Aorta (tissue), 5 donors: ENCODE data around the gene JARID2. TPM values are rescaled to one million over a fixed set of nuclear protein-coding genes. Genes with fewer than 3 reads are reported as not detected.

Experiments used
- ATAC-seq: fragments of 200-7000 bp; cut with Tn5 transposase; one replicate; pipeline ENCODE4 v1.9.1; 2022; ENCODE audit warnings: moderate library complexity; ENCODE audit not compliant: low FRiP score
- DNase-seq, 2 donors: peaks; one replicate each; pipeline ENCODE4 v3.0.0-alpha.2; 2020
- H3K27ac ChIP-seq, 2 donors: one replicate each; pipeline ENCODE4 v1.5.1; 2013; ENCODE audit warnings: low read length in 2 of 2, mild to moderate bottlenecking in 2 of 2, moderate library complexity in 2 of 2, control low read depth in 1 of 2, inconsistent platforms in 1 of 2, low read depth in 1 of 2
- H3K27me3 ChIP-seq, 2 donors: one replicate each; pipeline ENCODE4 v1.6.1; 2013; ENCODE audit warnings: control low read depth in 1 of 2, low read length in 1 of 2, mild to moderate bottlenecking in 1 of 2, moderate library complexity in 1 of 2; ENCODE audit not compliant: insufficient read depth in 2 of 2, control insufficient read depth in 1 of 2
- H3K36me3 ChIP-seq, 2 donors: one replicate each; pipeline ENCODE4 v1.6.1; 2013; ENCODE audit warnings: control low read depth in 1 of 2, low read length in 1 of 2, mild to moderate bottlenecking in 1 of 2; ENCODE audit not compliant: insufficient read depth in 2 of 2, control insufficient read depth in 1 of 2
- H3K4me1 ChIP-seq, 2 donors: one replicate each; pipeline ENCODE4 v1.6.1; 2013; ENCODE audit warnings: low read length in 2 of 2, control low read depth in 1 of 2, mild to moderate bottlenecking in 1 of 2, moderate library complexity in 1 of 2; ENCODE audit not compliant: insufficient read depth in 2 of 2, control insufficient read depth in 1 of 2
- H3K4me3 ChIP-seq, 2 donors: one replicate each; pipeline ENCODE4 v1.5.1; 2013; ENCODE audit warnings: low read length in 2 of 2, control low read depth in 1 of 2, mild to moderate bottlenecking in 1 of 2
- H3K9me3 ChIP-seq: one replicate; pipeline ENCODE4 v1.6.1; 2013; ENCODE audit warnings: mild to moderate bottlenecking, low read length; ENCODE audit not compliant: control insufficient read depth
- WGBS, 2 donors: extraction: QIAGEN DNeasy Blood & Tissue Kit; methylation state at CpG; one replicate each; pipeline ENCODE4 v1.1.7; 2013; 5-methylcytosine and 5-hydroxymethylcytosine counted together
- intact Hi-C, 2 donors: fragments of 100-400 bp; cut with DNase I; formaldehyde crosslinking; loops; one replicate each; pipeline versions ENCODE4 v1.14.2 to v1.15.0; 2022
- polyA plus RNA-seq, 2 donors: library from polyadenylated mRNA; stranded (reverse); fragments of 200-250 nt; gene quantifications; one replicate each; pipeline ENCODE4 v1.2.3, GENCODE V29; 2013
- total RNA-seq, 2 donors: library from RNA; stranded (reverse); fragmentation: NEBNext Ultra II Directional; extraction: Animal tissue kit (Norgen Biotek cat#: 25700); gene quantifications; one replicate each; pipeline ENCODE4 v1.2.1, GENCODE V29; 2021
- donor health status: healthy with polysubstance abuse.
- donor health status: Bipolar disorder and iron deficiency.
- donor health status: DM: no; HTN: no; CAD: no.
- donor health status: DM: no; HTN: no; CAD: no.
- donor health status: DM: yes; HTN: yes; CAD: no.

The JARID2 gene
- total and polyA plus RNA-seq, 4 donors = 0.88 to 13.0 (median 7.1) TPM

DNA sequence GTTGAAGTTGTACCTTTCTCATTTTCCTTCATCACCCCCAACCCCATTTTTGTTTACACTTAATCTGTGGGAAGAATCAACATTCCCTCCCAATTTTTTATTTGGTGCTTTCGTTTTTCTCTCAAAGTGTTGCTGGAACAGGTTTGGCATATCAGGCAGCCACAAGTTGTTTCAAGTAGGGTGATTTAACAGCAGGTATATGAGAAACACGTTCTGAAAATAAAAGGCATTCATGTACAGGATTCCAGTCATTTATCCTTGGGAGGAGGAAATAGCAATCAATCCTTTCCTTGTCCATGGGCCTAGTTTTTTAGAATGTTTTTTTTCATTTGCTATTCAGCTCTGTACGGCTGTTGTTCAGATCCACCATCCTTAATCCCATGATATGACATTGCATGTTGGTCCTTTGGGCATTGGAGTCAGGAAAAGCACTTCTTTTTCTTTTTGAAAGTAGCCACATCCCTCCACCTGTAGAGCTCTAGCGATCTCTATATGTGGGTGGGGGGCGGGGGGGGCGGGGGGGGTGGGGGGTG is 120.2 kb downstream of the JARID2 start:
- H3K27me3 ChIP-seq = no peaks in the 10 kb centered on the region
- ATAC-seq (no peak), DNase-seq (no peak)
- H3K4me3 ChIP-seq = no peak overlapping the region
- no peaks in the 10 kb centered on the region for H3K9me3 ChIP-seq
- H3K36me3 ChIP-seq = no peaks in the 10 kb centered on the region
- intact Hi-C loops = no loop called here
- H3K27ac ChIP-seq = no peak overlapping the region
- no peaks in the 10 kb centered on the region for H3K4me1 ChIP-seq
- 53 to 57% methylated on average over 6 of the region's 6 CpGs for WGBS, 2 donors

DNA sequence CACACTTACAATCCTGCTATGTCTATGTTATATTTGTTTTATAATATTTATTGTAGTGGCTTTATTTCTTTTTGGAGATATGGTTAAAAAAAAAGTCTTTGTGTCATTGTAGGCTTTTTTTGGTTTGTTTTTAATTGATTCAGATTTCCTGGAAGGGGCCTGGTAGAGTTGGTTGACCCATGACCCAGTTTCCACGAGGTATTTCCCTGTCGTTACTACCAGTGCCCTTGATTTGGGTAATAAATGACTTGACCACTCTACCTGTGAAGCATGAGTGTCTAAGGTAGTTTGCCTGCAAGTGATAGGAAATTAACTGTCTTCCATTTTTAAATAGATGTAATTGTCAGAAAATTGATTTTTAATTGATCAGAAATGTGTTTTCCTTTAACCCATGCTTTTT is 121.0 kb downstream of the JARID2 start:
- Histone ChIP-seq H3K4me3 (no peak overlapping the region), H3K27ac (no peak overlapping the region), H3K27me3 (no peaks in the 10 kb centered on the region), H3K4me1 (no peaks in the 10 kb centered on the region), H3K9me3 (no peaks in the 10 kb centered on the region), H3K36me3 (no peaks in the 10 kb centered on the region)
- DNase-seq (no peak), ATAC-seq (no peak)
- 91 to 92% methylated on average over 2 of the region's 2 CpGs for WGBS, 2 donors
- intact Hi-C loops = no loop called here

GRCh38 chr6:15368186-15368585 is 122.3 kb downstream of the JARID2 start:
- no peaks in the 10 kb centered on the region for H3K4me1 ChIP-seq
- ATAC-seq = no peak
- intact Hi-C loops = no loop called here

GRCh38 chr6:15368873-15369272 is 123.0 kb downstream of the JARID2 start:
- ATAC-seq (no peak), DNase-seq (no peak)
- Histone ChIP-seq H3K9me3 (no peaks in the 10 kb centered on the region), H3K4me3 (no peak overlapping the region), H3K27ac (no peak overlapping the region), H3K4me1 (no peaks in the 10 kb centered on the region), H3K27me3 (no peaks in the 10 kb centered on the region), H3K36me3 (no peaks in the 10 kb centered on the region)
- intact Hi-C loops = no loop called here
- 92 to 93% methylated on average over 5 of the region's 5 CpGs for WGBS, 2 donors

More at GRCh38 chr6:15368186-15368585, 122.3 kb downstream of the JARID2 start:
- no peaks in the 10 kb centered on the region for H3K36me3 ChIP-seq
- no peaks in the 10 kb centered on the region for H3K9me3 ChIP-seq
- H3K4me3 ChIP-seq = no peak overlapping the region
- no peak for DNase-seq
- no peak overlapping the region for H3K27ac ChIP-seq
- no peaks in the 10 kb centered on the region for H3K27me3 ChIP-seq

DNA sequence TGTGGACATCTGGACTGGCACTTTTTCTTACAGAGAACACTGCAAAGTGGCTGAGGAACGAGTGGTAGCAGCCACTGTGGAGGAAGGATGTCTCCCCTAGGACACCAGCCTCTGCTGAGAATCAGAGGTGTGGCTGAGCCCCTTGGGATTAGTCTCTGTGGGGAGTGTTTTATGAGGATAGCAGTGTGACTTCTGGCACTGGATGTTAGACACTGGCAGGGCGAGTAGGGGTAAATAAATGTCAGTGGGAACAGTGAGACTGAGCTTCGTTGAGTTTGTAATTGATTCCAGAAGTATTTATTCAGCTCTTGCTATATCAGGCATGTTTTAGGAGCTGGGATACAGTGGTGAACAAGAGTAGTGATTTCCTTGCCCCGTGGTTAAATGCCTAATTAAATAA is 124.0 kb downstream of the JARID2 start:
- intact Hi-C loops = no loop called here
- H3K27me3 ChIP-seq = no peaks in the 10 kb centered on the region
- H3K9me3 ChIP-seq = no peaks in the 10 kb centered on the region
- ATAC-seq (no peak), DNase-seq (no peak)
- WGBS, 2 donors = 78 to 81% methylated on average over 4 of the region's 4 CpGs
- no peaks in the 10 kb centered on the region for H3K36me3 ChIP-seq
- no peak overlapping the region for H3K4me3 ChIP-seq
- no peaks in the 10 kb centered on the region for H3K4me1 ChIP-seq
- H3K27ac ChIP-seq = no peak overlapping the region

- intact Hi-C loops = no loop called here
- DNase-seq (no peak), ATAC-seq (no peak)
- peaks cover 0 to 4% of the 10 kb centered on the region in 2 donors for H3K4me1 ChIP-seq
- H3K27me3 ChIP-seq = no peaks in the 10 kb centered on the region
- no peak overlapping the region for H3K4me3 ChIP-seq
- no peaks in the 10 kb centered on the region for H3K9me3 ChIP-seq
- H3K27ac ChIP-seq = no peak overlapping the region
- no peaks in the 10 kb centered on the region for H3K36me3 ChIP-seq
- 94 to 96% methylated on average over 4 of the region's 4 CpGs for whole genome bisulfite sequencing, 2 donors
Measured at GRCh38 chr6:15370733-15371671, 125.1 kb downstream of the JARID2 start.

- intact Hi-C loops = no loop called here
- no peak for ATAC-seq
- DNase-seq = no peak
- 97 to 100% methylated on average over 2 of the region's 2 CpGs for WGBS, 2 donors
- Histone ChIP-seq H3K36me3 (no peaks in the 10 kb centered on the region), H3K9me3 (no peaks in the 10 kb centered on the region), H3K27ac (no peak overlapping the region), H3K4me3 (no peak overlapping the region), H3K4me1 (peaks cover 2 to 10% of the 10 kb centered on the region in 2 donors), H3K27me3 (no peaks in the 10 kb centered on the region)
Measured at GRCh38 chr6:15372932-15373331, 127.1 kb downstream of the JARID2 start.

DNA sequence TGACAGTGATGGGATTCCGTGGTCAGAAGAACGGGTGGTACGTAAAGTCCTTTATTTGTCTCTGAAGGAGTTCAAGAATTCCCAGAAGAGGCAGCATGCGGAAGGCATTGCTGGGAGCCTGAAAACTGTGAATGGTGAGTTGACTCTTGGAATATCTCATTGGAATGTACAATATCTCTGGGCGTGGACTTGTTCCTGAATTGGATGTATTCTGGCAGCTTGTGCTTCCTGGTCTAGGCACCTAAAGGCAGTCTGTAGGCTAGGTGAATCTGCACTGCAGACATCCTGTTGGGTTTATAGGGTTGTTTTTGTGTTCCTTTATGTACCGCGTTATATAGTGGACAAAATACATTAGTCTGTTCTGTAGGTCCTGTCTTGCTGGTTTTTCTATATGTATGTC is 128.2 kb downstream of the JARID2 start:
- ATAC-seq = no peak
- H3K4me3 ChIP-seq = no peak overlapping the region
- intact Hi-C loops = no loop called here
- 97% methylated on average over 7 of the region's 7 CpGs for WGBS, 2 donors
- no peaks in the 10 kb centered on the region for H3K9me3 ChIP-seq
- H3K27ac ChIP-seq = no peak overlapping the region
- no peak for DNase-seq
- peaks cover 2 to 10% of the 10 kb centered on the region in 2 donors for H3K4me1 ChIP-seq
- H3K27me3 ChIP-seq = no peaks in the 10 kb centered on the region
- H3K36me3 ChIP-seq = no peaks in the 10 kb centered on the region

GRCh38 chr6:15375018-15375417 is 129.1 kb downstream of the JARID2 start:
- no peaks in the 10 kb centered on the region for H3K9me3 ChIP-seq
- WGBS, 2 donors = 86 to 93% methylated on average over 2 of the region's 2 CpGs
- no peak overlapping the region for H3K27ac ChIP-seq
- no peaks in the 10 kb centered on the region for H3K36me3 ChIP-seq
- peaks cover 2 to 10% of the 10 kb centered on the region in 2 donors for H3K4me1 ChIP-seq
- no peaks in the 10 kb centered on the region for H3K27me3 ChIP-seq
- ATAC-seq = no peak
- no peak for DNase-seq
- intact Hi-C loops = no loop called here
- no peak overlapping the region for H3K4me3 ChIP-seq
